Stimulated activated CD8-positive, alpha-beta memory T cell treated with anti-CD3 and anti-CD28 coated beads, Interleukin-7, amount 100 ng/mL, for 24 hours (primary cell): ENCODE measurements around the gene PANX2.

Experiments used
- DNase-seq: peaks from one replicate; pipeline ENCODE4 v3.0.0-alpha.2; 2020; ENCODE audit warnings: low read depth

The PANX2 gene

DNA sequence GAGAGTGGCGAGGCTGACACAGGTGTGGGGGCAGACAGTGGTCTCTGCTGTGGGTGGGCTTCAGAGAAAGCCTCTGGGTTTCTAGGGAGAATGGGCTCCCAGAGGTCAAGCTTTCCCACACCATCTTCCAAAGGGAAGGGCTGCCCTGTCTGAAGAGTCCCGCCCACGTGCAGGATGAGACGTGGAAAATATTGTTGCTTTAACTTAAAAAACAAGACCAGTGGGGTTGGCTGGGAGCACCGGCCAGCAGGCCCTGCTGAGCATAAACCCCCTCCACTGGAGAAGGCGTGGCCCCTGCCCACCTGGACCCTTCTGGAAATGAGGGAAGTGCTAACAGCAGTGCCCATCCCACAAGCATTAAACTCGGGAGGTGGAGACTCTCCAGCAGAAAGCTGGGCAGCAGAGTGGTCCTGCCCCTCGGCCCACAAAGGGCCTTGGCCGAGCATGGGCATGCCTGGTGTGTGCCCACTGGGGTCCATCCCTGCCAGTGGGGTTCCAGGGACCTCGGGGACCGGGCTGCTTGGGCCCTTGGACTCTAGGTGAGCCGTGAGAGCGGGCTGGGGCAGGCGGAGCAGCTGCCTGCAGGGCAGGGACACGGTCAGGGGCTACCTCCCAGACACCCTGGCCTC lies 45.6 kb downstream of the PANX2 start:
- no peak for DNase-seq

DNA sequence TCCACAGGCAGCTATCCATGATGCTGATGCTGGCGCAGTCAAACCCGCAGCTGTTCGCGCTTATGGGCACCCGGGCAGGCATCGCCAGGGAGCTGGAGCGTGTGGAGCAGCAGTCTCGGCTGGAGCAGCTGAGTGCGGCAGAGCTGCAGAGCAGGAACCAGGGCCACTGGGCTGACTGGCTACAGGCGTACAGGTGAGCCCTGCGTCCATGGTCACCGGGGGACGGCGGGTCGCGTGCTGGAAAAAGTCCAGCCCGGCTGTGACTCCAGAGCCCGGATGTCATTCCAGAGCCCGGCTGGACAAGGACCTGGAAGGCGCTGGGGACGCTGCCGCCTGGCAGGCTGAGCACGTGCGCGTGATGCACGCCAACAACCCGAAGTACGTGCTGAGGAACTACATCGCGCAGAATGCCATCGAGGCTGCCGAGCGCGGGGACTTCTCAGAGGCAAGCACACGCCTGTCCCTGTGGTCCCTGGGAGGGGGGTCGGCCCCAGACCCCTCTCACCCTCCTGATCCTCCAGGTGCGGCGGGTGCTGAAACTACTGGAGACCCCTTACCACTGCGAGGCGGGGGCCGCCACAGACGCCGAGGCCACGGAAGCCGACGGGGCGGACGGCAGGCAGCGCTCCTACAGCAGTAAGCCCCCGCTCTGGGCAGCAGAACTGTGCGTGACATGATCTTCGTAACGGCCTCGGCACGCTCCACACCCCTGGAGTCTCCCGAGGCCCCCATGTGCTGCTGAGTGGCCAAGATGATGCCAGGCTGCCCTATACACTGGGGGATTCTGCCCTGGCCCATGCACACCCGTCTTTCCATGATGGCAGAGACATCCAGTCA lies 46.4 kb downstream of the PANX2 start:
- no peak for DNase-seq

DNA sequence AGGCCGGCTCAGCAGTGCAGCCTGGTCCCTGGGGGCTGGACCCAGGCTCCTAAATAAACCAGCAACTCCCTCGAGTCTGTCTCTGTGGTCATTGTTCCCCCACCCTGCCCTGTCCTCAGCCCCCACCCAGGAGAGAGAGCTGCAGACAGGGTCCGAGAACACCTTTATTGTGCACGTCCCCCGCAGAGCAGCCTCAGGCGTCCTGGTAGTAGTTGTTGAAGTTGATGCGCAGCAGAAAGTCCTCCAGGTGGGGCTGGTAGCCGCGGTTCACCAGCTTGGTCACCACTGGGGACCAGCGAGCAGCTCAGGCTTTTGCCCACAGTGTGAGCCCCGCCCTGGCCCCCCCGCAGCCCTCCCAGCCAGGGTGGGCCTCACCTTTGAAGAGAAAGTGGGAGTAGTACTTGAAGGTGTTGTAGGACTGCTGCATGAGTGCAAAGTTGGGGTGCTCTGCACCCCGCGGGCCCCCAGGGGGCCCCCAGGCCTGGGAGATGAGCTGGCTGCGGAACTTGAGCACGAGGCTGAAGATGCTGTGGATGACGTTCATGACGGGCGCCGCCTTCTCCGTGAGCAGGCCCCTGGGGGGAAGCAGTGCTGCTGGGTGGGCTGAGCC lies 47.1 kb downstream of the PANX2 start:
- no peak for DNase-seq

DNA sequence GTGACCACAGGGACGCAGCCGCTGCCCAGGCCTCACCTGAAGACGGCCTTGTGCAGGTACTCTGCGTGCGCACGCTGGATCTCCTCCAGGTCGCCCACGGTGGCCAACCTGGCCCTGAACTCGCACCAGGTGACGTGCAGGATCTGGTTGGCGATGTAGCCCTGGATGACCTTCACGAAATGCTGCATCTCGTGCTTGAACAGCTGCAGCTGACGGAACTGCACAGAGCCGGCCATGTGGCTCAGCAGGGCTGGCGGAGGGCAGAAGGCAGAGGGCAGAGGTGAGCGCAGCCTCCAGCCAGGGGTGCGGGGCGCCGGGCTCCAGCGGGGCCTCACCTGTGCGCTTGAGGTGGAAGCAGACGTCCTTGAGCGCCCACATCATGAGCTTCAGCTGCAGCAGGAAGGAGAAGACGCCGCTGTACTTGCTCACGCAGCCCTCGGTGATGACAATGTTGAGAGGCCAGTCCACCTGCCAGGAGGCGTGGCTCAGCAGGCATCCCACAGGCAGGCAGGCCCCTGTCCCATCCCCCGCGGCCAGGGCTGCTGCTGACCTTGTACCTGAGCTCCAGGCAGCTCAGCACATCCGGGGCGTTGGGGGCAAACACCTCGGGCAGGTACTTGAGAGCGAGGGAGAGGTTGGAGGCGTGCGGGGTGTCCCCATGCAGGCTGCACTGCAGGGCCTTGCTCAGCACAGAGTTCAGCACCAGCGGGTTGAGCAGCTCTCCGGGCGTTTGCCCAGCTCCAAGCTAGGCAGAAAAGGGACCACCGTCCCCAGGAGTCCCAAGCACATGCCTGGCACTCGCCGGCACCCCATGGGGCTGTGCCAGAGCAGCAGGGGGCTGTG lies 47.8 kb downstream of the PANX2 start:
- DNase-seq, result no peak

DNA sequence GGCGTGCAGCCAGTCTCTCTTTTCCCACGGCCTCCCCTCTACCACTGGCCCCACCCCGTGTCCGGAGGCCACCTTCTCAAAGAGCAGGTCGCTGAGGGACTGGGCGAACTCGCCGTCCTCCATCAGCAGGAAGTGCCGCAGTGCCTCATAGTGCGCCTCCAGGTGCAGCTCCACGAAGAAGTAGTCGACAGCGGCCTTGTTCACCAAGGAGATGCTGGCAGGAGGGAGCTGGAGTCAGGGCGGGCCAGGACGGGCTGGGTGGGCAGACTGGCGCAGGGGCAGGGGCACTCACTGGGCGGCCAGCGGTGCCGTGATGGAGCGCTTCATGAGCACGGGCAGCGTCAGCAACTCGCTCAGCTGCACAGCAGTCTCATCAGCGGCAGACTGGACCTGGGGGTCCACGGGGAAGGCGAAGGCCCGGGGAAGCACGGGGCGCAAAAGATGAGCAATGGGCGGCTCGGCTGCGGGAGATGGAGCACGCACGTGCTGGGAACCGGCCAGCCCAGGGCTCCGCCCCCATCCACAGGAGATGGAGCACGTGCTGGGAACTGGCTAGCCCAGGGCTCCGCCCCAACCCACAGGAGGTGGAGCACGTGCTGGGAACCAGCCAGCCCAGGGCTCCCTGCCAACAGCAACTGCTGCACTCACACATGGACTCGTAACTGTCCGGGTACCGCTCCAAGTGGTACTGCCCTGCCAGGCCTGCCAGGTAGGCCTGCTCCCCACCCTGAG lies 48.6 kb downstream of the PANX2 start:
- DNase-seq, result no peak

DNA sequence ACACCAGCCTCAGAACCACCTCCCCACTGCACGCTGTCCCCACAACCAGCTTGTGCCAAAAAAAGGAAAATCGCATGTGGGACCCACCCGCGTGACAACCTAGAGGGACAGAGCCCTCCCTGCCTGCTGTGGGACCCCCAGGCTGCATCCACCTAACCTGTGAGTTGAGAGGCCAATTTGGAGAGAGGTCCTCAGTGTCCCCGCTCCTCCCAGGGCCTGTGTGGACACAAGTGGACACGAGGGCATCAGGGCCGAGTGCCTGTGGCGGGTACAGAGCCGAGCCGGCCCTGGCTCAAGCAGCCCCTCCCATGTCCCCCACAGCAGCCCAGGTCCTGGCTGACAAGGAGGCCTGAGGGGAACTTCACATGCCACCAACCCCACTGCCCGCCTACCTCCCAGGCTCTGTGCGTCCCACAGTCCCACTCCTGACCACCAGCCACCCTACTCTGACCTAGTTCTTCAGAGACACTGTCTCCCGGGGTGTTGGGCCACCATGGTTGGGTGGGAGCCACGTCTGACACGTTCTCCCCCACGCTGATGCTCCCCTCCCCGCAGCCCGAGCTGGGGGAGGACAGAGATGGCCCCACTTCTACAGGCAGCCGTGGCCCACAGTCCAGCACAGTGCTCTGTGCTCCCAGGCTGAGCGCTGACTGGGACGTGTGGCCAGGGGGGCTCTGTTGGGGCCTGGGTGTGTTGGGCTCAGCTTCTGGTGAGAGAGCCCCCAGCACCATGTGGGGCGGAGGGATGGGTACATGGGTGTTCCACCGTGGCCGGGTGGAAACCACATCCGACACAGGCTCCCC lies 49.5 kb downstream of the PANX2 start:
- DNase-seq, result no peak

DNA sequence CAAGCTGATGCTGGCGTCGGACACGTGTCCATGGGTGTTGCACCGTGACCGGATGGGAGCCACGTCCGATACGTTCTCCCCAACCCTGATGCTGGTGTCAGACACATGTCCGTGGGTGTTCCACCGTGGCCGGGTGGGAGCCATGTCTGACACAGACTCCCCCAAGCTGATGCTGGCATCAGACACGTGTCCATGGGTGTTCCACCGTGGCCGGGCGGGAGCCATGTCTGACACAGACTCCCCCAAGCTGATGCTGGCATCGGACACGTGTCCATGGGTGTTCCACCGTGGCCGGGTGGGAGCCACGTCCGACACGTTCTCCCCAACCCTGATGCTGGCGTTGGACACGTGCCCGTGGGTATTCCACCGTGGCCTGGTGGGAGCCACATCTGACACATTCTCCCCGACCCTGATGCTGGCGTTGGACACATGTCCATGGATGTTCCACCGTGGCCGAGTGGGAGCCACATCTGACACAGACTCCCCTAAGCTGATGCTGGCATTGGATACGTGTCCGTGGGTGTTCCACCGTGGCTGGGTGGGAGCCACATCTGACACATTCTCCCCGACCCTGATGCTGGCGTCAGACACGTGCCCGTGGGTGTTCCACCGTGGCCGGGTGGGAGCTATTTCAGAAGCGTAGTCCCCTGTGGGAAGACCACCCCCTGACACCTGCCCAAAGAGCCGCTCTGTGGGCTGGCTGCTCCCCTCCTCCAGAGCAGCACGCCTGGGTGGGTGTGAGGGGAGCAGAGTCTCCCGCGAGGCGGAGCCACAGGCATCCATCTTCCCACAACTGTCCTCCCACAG lies 50.3 kb downstream of the PANX2 start:
- DNase-seq, result no peak

DNA sequence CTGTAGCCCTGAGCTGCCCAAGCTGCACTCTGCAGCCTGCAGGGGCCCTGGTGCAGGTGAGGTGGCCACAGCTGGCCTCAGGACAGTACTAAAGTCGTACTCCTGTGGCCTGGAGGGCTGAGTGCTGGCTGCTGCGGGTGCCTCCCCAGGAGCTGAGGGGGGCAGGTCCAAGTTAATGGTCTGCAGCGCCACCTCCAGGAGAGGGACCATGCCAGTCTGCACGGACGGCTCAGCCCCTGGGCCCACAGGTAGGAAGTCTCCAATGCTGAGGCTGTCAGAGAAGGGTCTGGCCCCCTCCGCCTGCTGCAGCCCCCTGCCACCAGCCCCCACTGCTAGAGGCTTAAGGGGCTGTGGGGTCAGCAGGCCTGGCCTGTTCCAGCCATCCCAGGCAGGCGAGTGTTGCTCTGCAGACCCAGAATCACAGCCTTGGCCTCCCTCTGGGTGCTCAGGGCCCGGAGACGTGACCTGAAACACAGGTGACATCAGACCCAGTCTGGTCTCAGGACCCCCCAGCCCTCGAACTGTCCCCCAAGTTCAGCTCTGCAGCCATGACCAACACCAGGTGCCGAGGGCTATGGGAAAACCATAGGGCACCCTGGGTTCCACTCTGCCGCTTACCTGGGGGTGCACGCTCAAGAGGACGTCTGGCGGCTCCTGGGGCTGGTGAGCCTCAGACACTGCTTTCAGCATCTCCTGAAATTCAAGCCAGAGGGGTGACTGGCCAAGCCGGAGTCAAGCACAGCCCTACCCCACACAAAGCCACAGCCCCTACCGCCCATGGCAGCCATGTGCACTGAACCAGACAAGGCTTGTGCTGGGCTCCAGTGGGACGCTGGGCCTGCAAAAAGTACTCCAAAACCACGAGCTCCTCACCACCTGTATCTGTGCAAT lies 51.1 kb downstream of the PANX2 start:
- no peak for DNase-seq

DNA sequence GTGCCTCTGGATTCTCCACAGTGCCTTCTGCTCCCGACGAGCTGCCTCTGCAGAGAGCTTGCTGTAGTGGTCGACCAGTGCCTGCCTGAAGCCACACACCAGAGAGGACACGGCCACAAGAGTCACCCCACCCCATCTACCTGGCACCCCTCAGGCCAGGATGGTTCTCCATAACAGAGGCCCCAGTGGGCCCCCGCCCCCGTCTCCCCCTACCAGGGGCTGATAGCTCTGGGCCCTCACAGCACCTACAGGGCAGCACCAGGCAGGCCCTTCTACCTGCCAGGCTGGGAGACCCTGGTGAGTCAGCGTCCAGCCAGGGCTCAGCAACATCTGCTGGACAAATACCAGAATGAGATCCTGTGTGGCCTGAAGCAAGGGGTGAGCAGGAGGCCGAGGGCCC lies 52.0 kb downstream of the PANX2 start:
- DNase-seq, result no peak

DNA sequence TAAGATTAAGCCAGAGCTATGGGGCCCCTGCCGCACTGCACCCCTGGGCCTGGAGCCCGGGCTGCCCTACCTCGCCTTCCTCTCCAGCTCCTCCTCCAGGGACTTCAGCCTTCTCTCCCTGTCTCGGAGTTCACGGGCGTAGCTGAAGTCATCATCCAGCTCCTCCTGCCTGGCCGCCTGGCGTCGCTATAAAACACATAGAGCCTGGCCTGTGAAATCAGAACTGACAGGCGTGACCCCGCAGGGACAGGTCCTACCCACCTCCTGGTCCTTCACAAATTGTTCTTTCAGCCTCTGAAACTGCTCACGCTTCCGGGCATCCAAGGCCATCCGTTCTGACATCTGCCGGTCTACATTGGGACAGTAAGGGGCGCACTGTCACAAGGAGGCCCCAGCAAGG lies 53.5 kb downstream of the PANX2 start:
- DNase-seq, result no peak

DNA sequence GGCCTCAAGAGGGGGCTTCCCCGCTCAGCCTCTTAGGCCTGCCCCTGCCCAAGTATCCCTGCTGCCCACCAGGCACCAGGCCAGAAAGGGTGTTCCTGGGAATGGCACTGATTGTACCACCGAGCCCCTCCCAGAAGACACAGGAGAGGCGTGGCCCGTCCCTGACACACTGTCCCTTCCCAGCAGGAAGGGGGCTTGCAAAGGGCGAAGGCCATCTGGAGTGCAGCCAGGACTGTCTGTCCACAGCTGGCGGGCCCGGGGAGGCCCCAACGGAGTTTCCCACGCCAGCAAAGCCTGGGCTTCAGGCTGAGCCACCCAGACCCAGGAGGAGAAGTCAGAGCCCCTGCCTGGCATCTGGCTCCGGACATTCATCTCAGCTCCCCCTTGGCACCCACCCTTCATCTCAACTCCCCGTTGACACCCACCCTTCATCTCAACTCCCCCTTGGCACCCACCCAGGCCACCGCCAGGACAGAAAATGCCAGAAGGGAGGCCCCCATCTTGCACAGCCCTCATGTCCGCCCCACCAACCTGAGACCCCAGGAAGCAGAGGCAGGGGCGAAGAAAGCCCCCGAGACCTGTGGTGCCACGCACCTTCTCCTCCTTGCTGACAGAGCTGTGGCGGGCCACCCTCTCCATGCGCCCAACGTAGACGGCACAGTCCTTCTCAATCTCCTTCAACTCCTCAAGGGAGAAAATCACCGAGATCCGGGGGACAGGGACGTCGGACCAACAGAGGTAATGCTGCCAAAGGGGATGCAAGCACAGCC lies 54.9 kb downstream of the PANX2 start:
- no peak for DNase-seq

DNA sequence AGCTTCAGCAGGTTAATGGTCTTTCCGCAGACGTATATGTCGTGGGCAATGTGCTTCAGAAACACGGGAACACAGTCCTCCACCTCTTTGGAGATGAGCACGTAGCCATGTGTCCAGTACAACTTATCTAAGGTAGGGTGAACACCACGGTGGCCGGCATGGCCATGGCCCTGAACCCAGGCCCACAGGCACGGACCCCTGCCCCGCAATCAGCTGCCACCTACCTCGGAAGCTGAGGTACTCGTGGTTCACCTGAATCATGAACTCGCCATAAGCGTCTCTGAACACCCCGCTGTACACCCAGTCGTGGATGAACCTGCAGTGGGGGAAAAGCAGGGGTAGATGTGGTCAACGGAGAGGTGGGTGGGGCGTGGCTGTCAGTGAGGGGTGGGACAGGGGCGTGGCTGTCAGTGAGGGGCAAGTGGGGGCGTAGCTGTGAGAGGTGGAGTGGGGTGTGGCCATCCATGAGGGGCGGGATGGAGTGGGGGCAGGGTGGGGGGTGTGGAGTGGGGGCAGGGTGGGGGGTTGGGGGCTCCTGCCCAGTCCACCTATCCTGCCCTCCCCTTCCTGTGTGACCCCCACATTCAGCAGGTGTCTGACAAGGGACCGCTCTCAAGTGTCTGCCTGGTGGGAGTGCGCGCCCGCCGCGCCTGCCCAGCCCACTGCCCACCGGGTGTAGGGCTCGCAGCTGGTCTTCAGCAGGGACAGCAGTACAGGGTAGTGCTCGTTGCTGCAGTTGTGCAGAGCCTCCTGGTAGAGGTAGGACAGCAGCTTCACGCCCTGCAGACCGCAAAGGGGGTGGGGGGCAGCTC lies 55.7 kb downstream of the PANX2 start:
- no peak for DNase-seq

DNA sequence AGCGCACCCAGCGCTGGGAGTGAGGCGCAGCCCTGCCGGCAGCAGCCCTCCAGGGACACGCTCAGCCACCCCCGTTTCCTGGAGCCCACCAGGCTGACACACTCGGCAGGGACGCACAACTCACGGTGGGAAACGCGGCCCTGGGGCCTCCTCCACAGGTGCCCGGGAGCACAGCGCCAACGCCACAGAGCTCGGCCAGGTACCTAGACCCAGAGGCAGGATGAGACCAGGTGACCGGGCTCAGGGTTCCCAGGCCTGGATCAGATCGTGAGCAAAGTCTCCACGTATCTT lies 56.3 kb downstream of the PANX2 start:
- no peak for DNase-seq

DNA sequence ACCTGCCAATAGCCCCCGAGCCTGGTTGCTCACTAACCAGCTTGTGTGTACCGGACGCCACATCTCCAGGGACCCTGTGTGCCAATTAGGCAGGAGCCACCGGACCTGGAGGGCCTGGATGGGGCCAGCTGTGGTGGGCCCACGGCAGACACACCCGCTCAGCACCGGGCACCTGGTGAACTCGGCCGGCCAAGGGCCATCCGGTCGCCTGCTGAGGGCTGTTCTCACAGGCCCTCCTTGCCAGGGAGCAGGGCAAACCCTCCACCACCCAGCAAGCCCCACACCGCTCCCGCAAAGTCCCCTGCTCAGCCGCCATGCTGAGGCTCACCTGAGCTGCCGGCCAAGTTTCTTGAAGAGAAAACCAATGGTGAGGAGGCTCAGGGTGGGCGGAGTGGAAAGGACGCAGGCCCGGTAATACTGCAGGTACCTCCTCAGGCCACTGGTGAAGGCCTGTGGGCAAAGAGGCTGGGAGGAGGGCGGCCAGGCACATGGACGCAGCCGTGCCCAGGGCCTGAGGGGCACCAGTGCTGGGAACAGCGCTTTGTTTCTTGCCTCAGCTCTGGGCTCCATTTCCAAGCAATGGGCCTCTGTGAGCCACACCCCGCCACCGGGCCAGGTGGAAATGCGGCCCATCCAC lies 57.2 kb downstream of the PANX2 start:
- no peak for DNase-seq

DNA sequence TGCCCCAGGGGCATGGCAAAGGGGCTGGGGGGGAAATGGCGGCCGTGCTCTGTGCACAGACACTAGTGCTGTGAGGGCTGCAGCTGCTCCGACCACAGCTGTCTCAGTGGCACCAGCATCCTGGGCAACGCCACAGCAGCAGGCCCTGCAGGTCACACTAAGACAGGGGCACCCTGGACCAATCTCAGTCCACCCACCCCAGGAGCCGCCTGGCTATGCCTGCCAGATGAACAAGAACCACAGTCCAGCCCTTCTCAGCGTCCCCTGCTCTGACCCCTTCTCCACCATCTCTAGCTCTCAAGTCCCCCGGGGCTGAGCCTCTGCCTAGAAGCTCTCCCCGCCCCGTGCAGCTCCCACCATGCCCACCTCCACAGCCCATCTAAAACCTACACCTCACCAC lies 57.8 kb downstream of the PANX2 start:
- DNase-seq, result no peak

DNA sequence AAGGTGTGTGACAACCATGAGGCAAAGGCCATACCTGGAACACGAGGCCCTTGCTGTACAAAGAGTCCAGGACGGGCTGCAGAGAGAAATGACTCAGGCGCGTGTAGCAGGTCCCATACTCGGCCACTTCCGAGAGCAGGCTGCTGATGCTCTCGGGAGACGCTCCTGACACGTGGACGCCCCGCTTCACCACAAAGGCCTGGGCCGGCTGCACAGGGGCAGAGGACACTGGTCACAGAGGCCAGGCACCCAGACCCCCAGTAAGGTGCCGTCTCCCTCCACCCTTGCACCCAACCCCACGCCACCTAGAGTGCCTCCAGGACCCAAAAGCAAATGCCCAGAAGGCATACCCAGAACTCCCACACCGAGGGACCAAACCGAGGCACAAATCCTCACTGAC lies 58.8 kb downstream of the PANX2 start:
- DNase-seq, result no peak
